K562 (cell line): ENCODE measurements around the gene STON2. TPM values are rescaled to one million over a fixed set of nuclear protein-coding genes. Genes with fewer than 3 reads are reported as not detected.

ENCODE experiments used
- CHD1 ChIP-seq: fragments of 200-600 bp; sonication (generic); IDR thresholded peaks from one replicate; pipeline ENCODE4 v1.6.1; 2012; ENCODE audit warnings: mild to moderate bottlenecking, moderate library complexity, low read length, inconsistent platforms
- COPS2 ChIP-seq: fragments of 450-650 bp; conservative IDR thresholded peaks from 2 replicates; pipeline ENCODE4 v1.6.1; 2016; ENCODE audit warnings: mild to moderate bottlenecking, moderate library complexity
- CREBBP ChIP-seq: IDR thresholded peaks from one replicate; pipeline ENCODE4 v1.6.1; 2012; ENCODE audit warnings: low read depth, mild to moderate bottlenecking, control low read depth, inconsistent platforms, low read length
- ELF1 ChIP-seq: fragments of 200-800 bp; sonication (Bioruptor generic); IDR thresholded peaks from 2 replicates; pipeline ENCODE4 v1.6.1; 2016; ENCODE audit warnings: missing genetic modification characterization, missing compliant biosample characterization
- ESRRA ChIP-seq: fragments of 450-650 bp; IDR thresholded peaks from 2 replicates; pipeline ENCODE4 v1.6.1; 2014; ENCODE audit warnings: low read depth, mild to moderate bottlenecking, moderate library complexity, borderline replicate concordance
- ETV1 ChIP-seq: fragments of 450-650 bp; conservative IDR thresholded peaks from 2 replicates; pipeline ENCODE4 v1.6.1; 2016; ENCODE audit warnings: missing genetic modification characterization, control low read depth, low read depth, missing compliant biosample characterization
- EZH2 ChIP-seq: IDR thresholded peaks from 2 replicates; pipeline ENCODE4 v1.6.1; 2012; ENCODE audit warnings: low read depth, mild to moderate bottlenecking, inconsistent platforms, low read length, borderline replicate concordance
- GTF2E2 ChIP-seq: fragments of 200-800 bp; sonication (Bioruptor generic); IDR thresholded peaks from 2 replicates; pipeline ENCODE4 v1.6.1; 2016; ENCODE audit warnings: missing genetic modification characterization, missing compliant biosample characterization
- HDAC6 ChIP-seq: IDR thresholded peaks from 2 replicates; pipeline ENCODE4 v1.6.1; 2012; ENCODE audit warnings: low read depth, mild to moderate bottlenecking, control low read depth, inconsistent platforms, low read length, moderate library complexity
- HLTF ChIP-seq: fragments of 450-650 bp; IDR thresholded peaks from 2 replicates; pipeline ENCODE4 v1.6.1; 2016
- ILF3 ChIP-seq: fragments of 450-650 bp; IDR thresholded peaks from 2 replicates; pipeline ENCODE4 v1.6.1; 2018; ENCODE audit warnings: antibody characterized with exemption, mild to moderate bottlenecking, moderate library complexity, borderline replicate concordance
- KAT7 ChIP-seq: sonication (generic); formaldehyde crosslinking; IDR thresholded peaks from 2 replicates; pipeline ENCODE4 v1.8.0; 2022; ENCODE audit warnings: missing genetic modification reagents, mild to moderate bottlenecking, borderline replicate concordance
- KLF1 ChIP-seq: fragments of 450-650 bp; IDR thresholded peaks from 2 replicates; pipeline ENCODE4 v1.6.1; 2016; ENCODE audit warnings: missing genetic modification characterization, missing compliant biosample characterization
- LEF1 ChIP-seq: fragments of 450-650 bp; IDR thresholded peaks from 2 replicates; pipeline ENCODE4 v1.6.1; 2016; ENCODE audit warnings: mild to moderate bottlenecking
- MAFF ChIP-seq: IDR thresholded peaks from 2 replicates; pipeline ENCODE4 v1.6.1; 2012; ENCODE audit warnings: low read length, improper control_type of control experiment
- MYNN ChIP-seq, 2 experiments: sonication (generic); formaldehyde crosslinking in 1 of 2; IDR thresholded peaks; 2 replicates each; pipeline versions ENCODE4 v1.5.0 to v1.6.1; 2016 to 2020; ENCODE audit warnings: antibody characterized with exemption in 1 of 2, missing genetic modification reagents in 1 of 2
- NCOA1 ChIP-seq: fragments of 450-650 bp; IDR thresholded peaks from 2 replicates; pipeline ENCODE4 v1.6.1; 2016; ENCODE audit warnings: low read depth
- NCOR1 ChIP-seq: fragments of 450-650 bp; IDR thresholded peaks from 2 replicates; pipeline ENCODE4 v1.6.1; 2016; ENCODE audit warnings: mild to moderate bottlenecking, moderate library complexity
- PCBP1 ChIP-seq: fragments of 200-400 bp; formaldehyde crosslinking; IDR thresholded peaks from 2 replicates; pipeline ENCODE4 v1.6.1; 2018; ENCODE audit warnings: mild to moderate bottlenecking, low read depth, low read length; ENCODE audit not compliant: poor library complexity, severe bottlenecking
- PHTF2 ChIP-seq: fragments of 250-450 bp; sonication (Bioruptor Pico); IDR thresholded peaks from 2 replicates; pipeline ENCODE4 v1.5.0; 2021; ENCODE audit warnings: mild to moderate bottlenecking
- RBM14 ChIP-seq: fragments of 200-400 bp; formaldehyde crosslinking; IDR thresholded peaks from 2 replicates; pipeline ENCODE4 v1.6.1; 2018; ENCODE audit warnings: low read depth, mild to moderate bottlenecking, low read length, moderate library complexity, borderline replicate concordance; ENCODE audit not compliant: insufficient read depth
- SIX5 ChIP-seq, 2 experiments: IDR thresholded peaks; 2 replicates each; pipeline ENCODE4 v1.6.1; 2011; ENCODE audit warnings: low read length in 2 of 2, borderline replicate concordance in 1 of 2, low read depth in 1 of 2, mild to moderate bottlenecking in 1 of 2, moderate library complexity in 1 of 2; ENCODE audit not compliant: insufficient read depth in 1 of 2
- XRCC4 ChIP-seq: IDR thresholded peaks from one replicate; pipeline ENCODE4 v1.6.1; 2011; ENCODE audit not compliant: insufficient read depth, insufficient read length; ENCODE audit errors: extremely low read depth
- YBX1 ChIP-seq: fragments of 450-650 bp; IDR thresholded peaks from 2 replicates; pipeline ENCODE4 v1.7.1; 2016; ENCODE audit warnings: mild to moderate bottlenecking
- ZKSCAN8 ChIP-seq: fragments of 200-800 bp; sonication (Bioruptor generic); IDR thresholded peaks from 2 replicates; pipeline ENCODE4 v1.6.1; 2016; ENCODE audit warnings: missing genetic modification characterization, missing compliant biosample characterization
- ZNF212 ChIP-seq: fragments of 450-650 bp; formaldehyde crosslinking; IDR thresholded peaks from 2 replicates; pipeline ENCODE4 v1.4.0; 2020; ENCODE audit warnings: mild to moderate bottlenecking
- ZNF224 ChIP-seq: sonication (generic); formaldehyde crosslinking; IDR thresholded peaks from 2 replicates; pipeline ENCODE4 v1.8.0; 2022; ENCODE audit warnings: mild to moderate bottlenecking, missing genetic modification reagents
- ZNF384 ChIP-seq: IDR thresholded peaks from 2 replicates; pipeline ENCODE4 v1.6.1; 2012; ENCODE audit warnings: low read depth, low read length, improper control_type of control experiment
- ZNF408 ChIP-seq: fragments of 250-450 bp; sonication (Bioruptor Pico); IDR thresholded peaks from 2 replicates; pipeline ENCODE4 v1.4.0; 2020; ENCODE audit warnings: low read depth, mild to moderate bottlenecking, moderate library complexity
- ZNF696 ChIP-seq: fragments of 250-450 bp; sonication (Bioruptor Pico); conservative IDR thresholded peaks from 2 replicates; pipeline ENCODE4 v1.4.0; 2020; ENCODE audit warnings: mild to moderate bottlenecking, moderate library complexity
- polyA plus RNA-seq, 8 experiments: library from polyadenylated mRNA; depleted of rRNA in 4 of 8; stranded (reverse) in 5 of 8; unstranded in 3 of 8; fragments of >200 nt; fragmentation: Nextera tagmentation in 2 of 8; fragmentation: Illumina TruSeq in 1 of 8; extraction: Ambion mirVana in 2 of 8; extraction: Trizol in 1 of 8; gene quantifications; 2 replicates each; pipeline versions ENCODE4 v1.2.1 to v1.2.3, GENCODE V29; 2011 to 2014; ENCODE audit warnings: inconsistent platforms in 1 of 8, missing spikeins in 1 of 8
- total RNA-seq, 7 experiments: library from RNA; depleted of rRNA in 6 of 7; stranded (reverse); fragments of >200 nt in 6 of 7; fragmentation: Illumina TruSeq in 2 of 7; extraction: Trizol in 2 of 7; gene quantifications; 2 replicates each; pipeline versions ENCODE4 v1.2.1 to v1.2.3, GENCODE V29; 2011 to 2021; ENCODE audit warnings: low replicate concordance in 1 of 7
- TF ChIP-seq, protein P1 (sequence below): fragments of 250-450 bp; sonication (Bioruptor Pico); IDR thresholded peaks from 2 replicates; pipeline ENCODE4 v1.8.0; 2022; ENCODE audit warnings: inconsistent platforms

Gene STON2
- total and polyA plus RNA-seq, 9 of the 15 experiments (the other 6 are each of a cell fraction or from before 2014, with no cell fraction given): 7.8 to 99.3 (median 53.5) TPM

- TF ChIP-seq ILF3 (no peak), EZH2 (no peak), NCOR1 (no peak; the same call in 1 of the 2 replicates), YBX1 (no peak), KLF1 (peak; percentile 89), GTF2E2 (tag) (peak; percentile 87), ESRRA (peak; percentile 66), XRCC4 (no peak), ZNF212 (CRISPR knock-in tag) (no peak), PCBP1 (peak; percentile 62), PHTF2 (no peak), COPS2 (no peak), MYNN (IDR thresholded peaks at IDR 0.05) (no peak), MYNN (CRISPR knock-in tag; IDR thresholded peaks at IDR 0.05) (no peak), ZNF696 (CRISPR knock-in tag) (no peak), KAT7 (CRISPR knock-in tag) (no peak), LEF1 (peak; percentile 76), ZNF384 (no peak), ELF1 (tag) (peak; percentile 98), HDAC6 (no peak), HLTF (0 out of 2 replicates have a peak, but pooled peaks have one; percentile 37), ZKSCAN8 (CRISPR knock-in tag) (no peak), RBM14 (no peak), CHD1 (no peak), ZNF224 (CRISPR knock-in tag) (0 out of 2 replicates have a peak, but pooled peaks have one; percentile 58), MAFF (peak; percentile 59), ETV1 (peak; percentile 99), ZNF408 (no peak), SIX5 (IDR thresholded peaks at IDR 0.05; ENCODE audit: borderline replicate concordance in 1 of 2, insufficient read depth in 1 of 2, low read depth in 1 of 2, low read length in 2 of 2) (no peak), CREBBP (no peak), NCOA1 (peak; percentile 41; the same call in 1 of the 2 replicates)
- TF ChIP-seq, protein P1, sequence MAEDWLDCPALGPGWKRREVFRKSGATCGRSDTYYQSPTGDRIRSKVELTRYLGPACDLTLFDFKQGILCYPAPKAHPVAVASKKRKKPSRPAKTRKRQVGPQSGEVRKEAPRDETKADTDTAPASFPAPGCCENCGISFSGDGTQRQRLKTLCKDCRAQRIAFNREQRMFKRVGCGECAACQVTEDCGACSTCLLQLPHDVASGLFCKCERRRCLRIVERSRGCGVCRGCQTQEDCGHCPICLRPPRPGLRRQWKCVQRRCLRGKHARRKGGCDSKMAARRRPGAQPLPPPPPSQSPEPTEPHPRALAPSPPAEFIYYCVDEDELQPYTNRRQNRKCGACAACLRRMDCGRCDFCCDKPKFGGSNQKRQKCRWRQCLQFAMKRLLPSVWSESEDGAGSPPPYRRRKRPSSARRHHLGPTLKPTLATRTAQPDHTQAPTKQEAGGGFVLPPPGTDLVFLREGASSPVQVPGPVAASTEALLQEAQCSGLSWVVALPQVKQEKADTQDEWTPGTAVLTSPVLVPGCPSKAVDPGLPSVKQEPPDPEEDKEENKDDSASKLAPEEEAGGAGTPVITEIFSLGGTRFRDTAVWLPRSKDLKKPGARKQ (CRISPR knock-in tag): no peak
Observed at GRCh38 chr14:81220830-81221578, 179.1 kb downstream of the STON2 start, which contains the start of gene GTF2A1 (continued).
